ENCODE data around the gene ELOVL4.

ELOVL4 gene

DNA sequence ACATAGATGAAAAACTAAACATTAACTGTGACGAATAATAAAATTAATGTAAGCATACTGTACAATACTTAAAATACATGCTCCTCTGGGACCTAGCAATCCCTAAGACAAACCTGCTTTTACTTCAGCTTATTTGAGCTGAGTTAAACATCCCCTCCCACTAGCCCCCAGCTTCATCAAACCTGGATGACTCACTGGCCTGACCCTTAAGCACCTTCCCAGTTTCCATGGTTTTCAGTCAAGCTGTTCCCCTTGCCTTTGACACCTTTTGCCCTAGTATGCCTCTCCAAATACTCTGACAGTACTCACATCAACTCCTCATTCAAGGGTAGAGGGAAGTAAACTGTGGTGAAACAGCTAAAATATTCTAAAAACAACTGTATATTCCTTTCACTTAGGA is 4.2 kb downstream of the ELOVL4 start:
- H3K4me1 Mint-ChIP-seq: peaks cover 14% of the 10 kb centered on the region
- peaks cover 66% of the 10 kb centered on the region for H3K27me3 Mint-ChIP-seq
- no peak overlapping the region for H3K27ac Mint-ChIP-seq
- H3K4me3 Mint-ChIP-seq: no peak overlapping the region
- H3K9me3 Mint-ChIP-seq: no peaks in the 10 kb centered on the region
- no peaks in the 10 kb centered on the region for H3K36me3 Mint-ChIP-seq
- ATAC-seq: no peak

DNA sequence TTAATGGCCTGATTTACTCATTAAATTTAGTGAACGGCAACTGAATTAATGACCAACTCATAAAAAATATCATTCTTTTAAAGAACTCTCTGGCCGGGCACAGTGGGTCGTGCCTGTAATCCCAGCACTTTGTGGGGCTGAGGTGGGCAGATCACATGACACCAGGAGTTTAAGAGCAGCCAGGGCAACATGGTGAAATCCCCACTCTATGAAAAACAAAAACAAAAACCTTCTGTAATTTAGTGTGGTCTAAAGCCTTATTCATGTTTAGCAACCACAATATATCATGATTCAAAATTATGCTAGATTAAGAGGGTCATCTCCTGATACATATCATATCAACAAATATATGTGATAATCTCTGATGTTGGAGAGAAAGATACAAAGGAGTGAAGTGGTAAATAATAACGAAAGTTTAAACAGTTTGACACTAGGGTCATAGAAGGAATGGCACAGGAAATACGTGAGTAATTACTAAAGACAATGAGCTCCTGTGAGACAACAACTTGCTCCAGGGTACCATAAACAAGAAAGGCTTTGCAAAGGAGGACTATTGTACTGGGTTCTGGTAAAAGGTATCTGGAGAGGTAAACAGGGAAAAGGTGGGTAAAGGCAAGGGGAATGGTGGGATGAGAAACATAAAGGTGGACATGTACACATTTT is 5.7 kb downstream of the ELOVL4 start:
- Mint-ChIP-seq H3K4me1 (peaks cover 10% of the 10 kb centered on the region), H3K4me3 (no peak overlapping the region), H3K36me3 (no peaks in the 10 kb centered on the region), H3K27ac (no peak overlapping the region), H3K27me3 (peaks cover 53% of the 10 kb centered on the region), H3K9me3 (no peaks in the 10 kb centered on the region)
- ATAC-seq: no peak

DNA sequence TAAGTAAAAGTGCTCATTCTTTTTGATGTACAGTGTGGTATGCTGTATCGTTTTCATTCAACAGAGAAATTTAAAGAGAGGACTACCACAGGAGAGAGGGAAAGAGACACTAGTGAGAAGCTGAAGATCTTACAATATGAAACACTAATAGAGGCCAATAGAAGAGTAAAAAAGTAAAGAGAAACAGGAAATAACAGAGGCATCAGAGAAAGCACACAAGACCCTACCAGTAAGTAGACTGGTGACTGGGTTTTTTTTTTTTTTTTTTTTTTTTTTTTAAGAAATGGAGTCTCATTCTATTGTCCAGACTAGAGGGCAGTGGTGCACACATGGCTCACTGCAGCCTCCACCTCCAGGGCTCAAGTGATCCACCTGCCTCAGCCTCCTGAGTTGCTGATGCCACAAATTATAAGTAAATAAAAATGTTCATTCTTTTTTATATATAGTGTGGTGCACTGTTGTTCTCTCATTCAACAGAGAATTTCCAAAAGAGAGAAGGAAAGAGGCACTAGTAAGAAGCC is 18.8 kb downstream of the ELOVL4 start:
- Mint-ChIP-seq H3K9me3 (no peaks in the 10 kb centered on the region), H3K27me3 (peaks cover 9% of the 10 kb centered on the region), H3K27ac (no peak overlapping the region), H3K4me3 (no peak overlapping the region), H3K4me1 (no peaks in the 10 kb centered on the region), H3K36me3 (no peaks in the 10 kb centered on the region)
- ATAC-seq: no peak

DNA sequence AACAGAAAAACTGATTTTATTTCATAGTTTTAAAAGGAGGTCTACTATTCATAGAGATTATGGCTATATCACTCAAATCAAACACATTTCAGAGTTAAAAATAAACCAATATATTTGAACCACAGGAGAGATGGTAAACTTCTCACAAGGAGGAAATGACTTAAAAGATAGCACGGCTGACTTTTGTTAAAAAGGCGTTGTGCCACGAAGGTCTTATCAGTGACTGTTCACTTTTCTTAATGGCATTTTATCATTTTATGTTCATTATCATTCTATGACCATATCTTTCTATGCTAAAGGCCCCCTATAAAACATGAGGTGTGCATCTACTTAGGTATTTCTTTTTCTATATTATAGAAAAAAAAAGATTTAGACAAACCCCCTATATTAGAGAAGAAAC is 19.6 kb downstream of the ELOVL4 start:
- Mint-ChIP-seq H3K9me3 (no peaks in the 10 kb centered on the region), H3K4me3 (no peak overlapping the region), H3K27ac (no peak overlapping the region)

DNA sequence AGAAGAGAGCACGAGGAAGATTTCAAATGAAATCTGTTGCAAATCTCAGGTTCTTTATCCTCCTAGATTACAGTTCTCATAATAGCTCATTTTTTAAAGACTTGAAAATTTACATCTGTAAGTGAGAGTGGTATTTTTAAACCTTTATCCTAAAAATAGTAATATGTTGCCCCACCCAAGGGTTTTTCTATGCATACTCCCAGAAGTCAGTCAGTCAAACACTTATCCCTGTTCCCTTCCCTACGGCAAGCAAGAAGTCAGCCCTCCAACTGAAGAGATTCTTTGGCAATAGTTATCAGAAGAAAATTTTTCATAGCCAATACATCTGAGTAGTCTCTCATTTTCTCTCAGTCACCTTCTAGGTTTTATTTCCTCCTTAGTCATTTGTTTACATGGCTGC is 24.1 kb downstream of the ELOVL4 start:
- Mint-ChIP-seq H3K27me3 (no peaks in the 10 kb centered on the region), H3K4me1 (no peaks in the 10 kb centered on the region), H3K36me3 (no peaks in the 10 kb centered on the region), H3K9me3 (no peaks in the 10 kb centered on the region), H3K4me3 (no peak overlapping the region), H3K27ac (no peak overlapping the region)
- no peak for ATAC-seq

More for the DNA sequence above, 19.6 kb downstream of the ELOVL4 start:
- no peaks in the 10 kb centered on the region for H3K4me1 Mint-ChIP-seq
- no peaks in the 10 kb centered on the region for H3K36me3 Mint-ChIP-seq
- peaks cover 5% of the 10 kb centered on the region for H3K27me3 Mint-ChIP-seq
- no peak for ATAC-seq

DNA sequence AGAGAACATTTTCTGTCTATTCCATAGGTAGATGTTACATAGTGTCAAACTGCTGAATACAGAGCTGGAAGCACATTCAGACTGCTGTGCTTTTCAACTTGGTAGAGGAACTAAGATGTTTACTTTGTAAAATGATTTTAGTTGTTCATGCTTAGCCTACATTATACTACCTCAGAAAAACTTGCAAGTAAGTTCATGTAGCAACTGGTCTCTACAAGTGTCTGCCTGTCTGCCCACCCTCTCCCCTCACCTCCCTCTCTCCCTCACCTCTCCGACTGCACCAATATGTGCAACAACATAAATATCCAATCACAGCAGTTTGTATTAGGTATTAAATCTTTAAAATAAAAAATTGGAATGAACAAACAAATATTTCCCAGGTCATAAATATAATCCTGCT is 25.3 kb downstream of the ELOVL4 start:
- Mint-ChIP-seq H3K27ac (no peak overlapping the region), H3K36me3 (no peaks in the 10 kb centered on the region), H3K9me3 (no peaks in the 10 kb centered on the region), H3K4me3 (no peak overlapping the region), H3K4me1 (no peaks in the 10 kb centered on the region), H3K27me3 (no peaks in the 10 kb centered on the region)
- no peak for ATAC-seq

DNA sequence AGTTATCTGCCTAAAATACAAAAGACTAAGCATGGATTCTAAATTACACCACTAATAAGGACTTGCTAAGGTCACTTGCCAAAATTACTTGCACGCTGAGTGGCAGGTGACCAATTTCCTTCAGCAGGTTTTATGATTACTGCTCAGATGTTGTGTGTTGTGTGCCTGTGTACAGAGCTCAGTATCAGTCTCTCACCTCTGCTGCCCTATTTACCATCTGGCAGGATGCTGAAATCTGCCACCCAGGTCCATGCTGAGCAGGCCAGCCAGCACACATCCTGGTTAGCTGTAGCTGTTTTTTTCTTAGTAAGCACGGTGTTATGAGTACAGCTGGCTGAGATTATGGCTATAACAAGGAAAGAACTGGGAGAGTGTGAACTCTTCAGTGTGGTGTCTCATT is 34.0 kb downstream of the ELOVL4 start:
- Mint-ChIP-seq H3K27me3 (peaks cover 11% of the 10 kb centered on the region), H3K27ac (no peak overlapping the region), H3K4me1 (no peaks in the 10 kb centered on the region), H3K36me3 (no peaks in the 10 kb centered on the region), H3K4me3 (no peak overlapping the region), H3K9me3 (no peaks in the 10 kb centered on the region)
- ATAC-seq: no peak

DNA sequence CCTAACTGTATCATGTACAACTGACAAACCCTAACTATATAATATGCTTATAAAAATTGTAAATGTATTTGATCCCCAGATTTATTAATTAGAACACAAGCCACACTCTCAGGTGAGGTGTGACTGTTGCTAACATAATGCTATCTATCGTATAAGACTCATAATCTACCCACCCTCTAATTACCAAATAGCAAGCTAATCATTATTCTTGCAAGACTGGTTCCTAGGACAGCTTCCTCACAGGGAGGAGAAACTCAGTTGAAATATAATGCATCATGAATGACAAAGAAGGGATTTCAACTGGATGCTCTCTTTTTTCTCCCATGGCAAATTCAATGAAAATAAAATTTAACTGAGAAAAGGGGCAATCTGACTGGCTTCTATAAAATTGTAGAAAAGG is 35.4 kb downstream of the ELOVL4 start:
- Mint-ChIP-seq H3K4me1 (no peaks in the 10 kb centered on the region), H3K27me3 (peaks cover 11% of the 10 kb centered on the region), H3K36me3 (no peaks in the 10 kb centered on the region), H3K4me3 (no peak overlapping the region), H3K9me3 (no peaks in the 10 kb centered on the region), H3K27ac (no peak overlapping the region)
- ATAC-seq: no peak

DNA sequence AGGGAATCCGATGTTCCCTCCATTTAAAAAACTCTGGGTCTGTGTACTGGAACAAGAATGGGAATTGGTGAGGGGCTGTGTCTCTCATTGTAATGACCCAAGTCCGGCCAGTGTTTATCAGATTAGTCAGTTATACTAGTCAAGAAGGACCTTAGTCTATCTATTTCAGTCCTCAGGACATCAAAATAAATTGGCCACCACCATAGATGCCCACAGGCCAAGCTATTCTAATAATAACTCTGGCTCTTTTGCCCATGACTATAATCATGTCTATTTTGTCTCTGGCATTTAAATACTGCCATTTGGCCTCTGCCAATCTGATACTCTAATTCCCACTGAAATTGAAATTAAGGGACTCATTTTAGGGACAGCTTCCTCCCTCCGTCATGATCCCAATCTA is 37.8 kb downstream of the ELOVL4 start:
- Mint-ChIP-seq H3K27ac (no peak overlapping the region), H3K9me3 (no peaks in the 10 kb centered on the region)

DNA sequence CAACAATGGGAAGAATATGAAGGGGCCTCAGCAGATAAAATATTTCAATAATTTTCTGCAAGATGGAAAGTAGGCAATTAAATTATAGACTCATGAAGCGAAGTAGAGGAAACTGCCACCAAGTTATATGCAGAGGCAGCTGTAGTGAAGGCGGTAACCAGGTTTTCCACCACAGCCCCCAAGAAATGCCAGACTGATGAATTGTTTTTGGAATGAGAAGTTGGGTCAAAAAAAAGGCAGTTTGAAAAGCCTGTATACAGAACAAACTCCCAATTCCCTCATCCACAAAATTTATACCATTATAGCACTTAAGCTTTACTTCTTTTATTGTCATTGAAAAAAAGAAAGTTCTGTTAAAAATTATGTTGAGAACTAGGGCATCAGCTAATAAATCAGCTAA is 45.3 kb downstream of the ELOVL4 start:
- ATAC-seq: no peak
- no peaks in the 10 kb centered on the region for H3K36me3 Mint-ChIP-seq

More for the DNA sequence above, 37.8 kb downstream of the ELOVL4 start:
- no peak for ATAC-seq
- Mint-ChIP-seq H3K4me3 (no peak overlapping the region), H3K4me1 (no peaks in the 10 kb centered on the region), H3K27me3 (peaks cover 11% of the 10 kb centered on the region), H3K36me3 (no peaks in the 10 kb centered on the region)

DNA sequence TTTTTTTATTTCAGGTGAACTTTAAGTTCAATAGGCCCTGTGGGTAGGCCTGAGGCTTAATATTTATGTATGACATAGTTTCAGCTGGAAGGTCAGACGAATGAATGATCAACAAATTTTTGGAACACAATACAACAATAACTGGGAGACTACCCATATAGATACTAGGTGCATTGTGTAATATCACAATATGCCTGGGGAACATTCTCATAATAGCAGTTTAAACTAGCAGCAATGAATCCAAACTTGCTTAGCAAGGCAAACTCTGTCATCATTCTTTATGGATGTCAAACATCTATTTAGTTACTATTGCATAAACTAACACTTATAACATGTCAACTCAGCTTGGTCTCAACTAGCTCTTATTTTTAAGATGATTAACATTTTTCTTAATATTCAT is 49.3 kb downstream of the ELOVL4 start:
- Mint-ChIP-seq H3K27me3 (no peaks in the 10 kb centered on the region), H3K4me3 (no peak overlapping the region)
- no peak for ATAC-seq

More for the DNA sequence above, 45.3 kb downstream of the ELOVL4 start:
- Mint-ChIP-seq H3K4me1 (no peaks in the 10 kb centered on the region), H3K27me3 (no peaks in the 10 kb centered on the region), H3K27ac (no peak overlapping the region), H3K4me3 (no peak overlapping the region), H3K9me3 (no peaks in the 10 kb centered on the region)

DNA sequence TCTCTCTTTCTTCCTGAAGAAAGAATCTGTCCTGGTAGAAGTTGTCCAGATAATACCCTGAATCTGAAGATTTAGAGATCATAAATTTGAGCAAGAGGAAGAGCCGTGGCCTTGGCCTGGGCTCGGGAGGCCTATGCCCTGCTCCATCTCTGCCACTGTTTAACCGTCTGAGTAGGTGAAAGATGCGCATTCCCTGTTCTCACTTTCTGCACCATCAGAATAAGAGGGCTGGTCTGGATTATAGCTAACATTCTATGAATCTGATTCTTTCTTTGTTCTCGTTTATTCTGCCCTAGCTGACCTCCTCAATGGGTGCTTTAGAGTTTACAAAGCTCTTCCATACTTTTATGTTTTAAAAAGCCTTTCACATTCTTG is 51.3 kb downstream of the ELOVL4 start:
- Mint-ChIP-seq H3K27me3 (no peaks in the 10 kb centered on the region), H3K4me1 (no peaks in the 10 kb centered on the region), H3K9me3 (no peaks in the 10 kb centered on the region)

More for the DNA sequence above, 49.3 kb downstream of the ELOVL4 start:
- Mint-ChIP-seq H3K36me3 (no peaks in the 10 kb centered on the region), H3K9me3 (no peaks in the 10 kb centered on the region), H3K4me1 (no peaks in the 10 kb centered on the region), H3K27ac (no peak overlapping the region)

DNA sequence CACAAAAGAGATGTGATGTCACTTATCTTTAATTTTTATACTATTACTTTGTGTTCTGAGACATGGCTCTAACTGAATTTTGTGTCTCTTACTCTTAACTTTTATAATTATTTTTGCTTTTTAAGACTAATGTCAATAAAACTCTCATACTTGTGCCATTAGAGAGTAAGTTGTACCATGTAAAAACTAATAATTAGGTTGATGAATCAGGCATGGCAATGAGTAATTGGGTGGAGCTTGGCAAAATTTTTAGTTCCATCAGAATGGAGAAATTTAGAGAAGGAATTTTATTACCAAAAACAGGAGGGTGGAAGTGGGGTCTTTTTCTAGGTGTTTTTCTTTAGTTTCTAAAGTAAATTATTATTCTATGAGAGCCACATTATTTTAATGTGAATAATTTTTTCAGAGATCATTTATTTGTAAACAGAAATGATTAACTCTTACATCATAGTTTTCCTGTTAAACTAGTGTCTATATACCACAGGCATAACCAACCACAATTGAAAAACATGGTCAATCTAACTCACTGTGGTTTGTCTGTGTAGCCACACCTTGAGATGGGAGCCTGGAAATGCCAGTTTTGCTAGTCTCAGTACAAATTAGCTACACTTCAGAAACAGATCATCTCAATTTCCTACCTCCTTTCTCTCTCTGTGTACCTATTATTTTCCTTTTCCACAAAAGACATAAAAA is 51.8 kb downstream of the ELOVL4 start:
- H3K4me1 Mint-ChIP-seq: no peaks in the 10 kb centered on the region
- H3K27me3 Mint-ChIP-seq: no peaks in the 10 kb centered on the region
- H3K4me3 Mint-ChIP-seq: no peak overlapping the region
- H3K36me3 Mint-ChIP-seq: no peaks in the 10 kb centered on the region
- peaks cover 4% of the 10 kb centered on the region for H3K9me3 Mint-ChIP-seq
- H3K27ac Mint-ChIP-seq: no peak overlapping the region
- no peak for ATAC-seq

More for the DNA sequence above, 51.3 kb downstream of the ELOVL4 start:
- H3K36me3 Mint-ChIP-seq: no peaks in the 10 kb centered on the region
- no peak overlapping the region for H3K27ac Mint-ChIP-seq
- H3K4me3 Mint-ChIP-seq: no peak overlapping the region
- ATAC-seq: peak; percentile 41

DNA sequence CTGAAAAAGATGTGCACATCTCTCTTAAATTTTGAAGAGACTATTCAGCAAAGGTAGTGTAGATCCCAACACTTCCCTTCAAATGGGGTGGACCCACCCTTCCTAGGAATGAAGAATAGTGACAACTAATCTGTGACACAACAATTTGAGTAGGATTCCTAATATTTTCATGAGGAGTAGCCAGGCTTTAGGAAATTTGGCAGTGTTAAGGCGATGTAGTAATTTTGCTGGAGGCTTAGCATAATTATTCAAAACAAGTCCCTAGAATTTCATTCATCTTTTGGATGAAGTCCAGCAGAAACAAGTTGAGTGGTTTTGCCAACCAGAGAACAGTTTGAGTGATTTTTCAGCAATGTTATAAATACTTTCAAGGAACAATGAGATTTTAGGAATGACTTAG is 52.4 kb downstream of the ELOVL4 start:
- H3K27me3 Mint-ChIP-seq: no peaks in the 10 kb centered on the region
- no peaks in the 10 kb centered on the region for H3K36me3 Mint-ChIP-seq
- peaks cover 6% of the 10 kb centered on the region for H3K9me3 Mint-ChIP-seq
- ATAC-seq: peak; percentile 27
- no peak overlapping the region for H3K4me3 Mint-ChIP-seq
- no peak overlapping the region for H3K27ac Mint-ChIP-seq
- H3K4me1 Mint-ChIP-seq: no peaks in the 10 kb centered on the region

DNA sequence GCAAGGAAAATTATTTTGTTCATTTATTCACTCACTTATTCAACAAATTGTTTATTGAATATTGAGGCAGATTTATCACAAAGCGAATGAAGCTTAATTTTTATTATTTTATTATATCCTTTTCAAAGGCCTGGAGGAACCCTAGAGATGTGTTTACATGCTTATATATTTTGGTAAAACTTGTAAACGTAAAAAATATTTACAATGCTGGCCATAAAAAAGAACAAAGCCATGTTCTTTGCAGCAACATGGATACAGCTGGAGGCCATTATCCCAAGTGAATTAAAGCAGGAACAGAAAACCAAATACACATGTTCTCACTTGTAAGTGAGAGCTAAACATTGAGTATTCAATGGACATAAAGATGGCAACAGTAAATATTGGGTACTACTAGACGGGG is 58.8 kb downstream of the ELOVL4 start:
- Mint-ChIP-seq H3K36me3 (no peaks in the 10 kb centered on the region), H3K27me3 (no peaks in the 10 kb centered on the region), H3K9me3 (peaks cover 8% of the 10 kb centered on the region), H3K4me3 (no peak overlapping the region), H3K27ac (no peak overlapping the region), H3K4me1 (no peaks in the 10 kb centered on the region)
- no peak for ATAC-seq

DNA sequence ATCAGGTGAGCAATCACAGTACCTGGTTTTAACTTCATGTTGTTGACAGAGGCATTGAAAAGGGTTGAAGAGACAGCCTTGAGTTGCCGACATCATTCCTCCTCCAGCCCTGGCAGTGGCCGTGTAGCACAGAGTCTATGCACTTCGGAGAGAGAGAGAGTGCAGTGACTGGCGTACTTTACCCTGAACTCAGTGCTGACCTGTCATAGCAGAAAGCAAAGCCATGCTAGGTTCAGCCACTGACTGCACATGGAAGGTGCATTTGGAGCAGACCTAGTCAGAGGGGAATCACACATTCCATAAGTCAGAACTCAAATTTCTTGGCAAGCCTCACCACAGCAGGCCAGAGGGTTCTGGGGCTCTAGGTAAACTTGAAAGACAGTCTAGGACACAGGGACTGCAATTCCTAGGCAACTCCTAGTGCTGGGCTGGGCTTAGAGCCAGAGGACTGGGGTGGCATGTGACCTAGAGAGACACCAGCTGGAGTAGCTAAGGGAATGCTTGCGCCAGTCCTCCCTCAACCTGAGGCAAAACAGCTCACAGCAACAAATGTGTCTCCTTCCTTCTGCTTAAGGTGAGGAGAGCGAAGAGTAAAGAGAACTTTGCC is 69.1 kb downstream of the ELOVL4 start:
- Mint-ChIP-seq H3K36me3 (no peaks in the 10 kb centered on the region), H3K27me3 (peaks cover 68% of the 10 kb centered on the region), H3K9me3 (peaks cover 6% of the 10 kb centered on the region), H3K27ac (no peak overlapping the region), H3K4me1 (no peaks in the 10 kb centered on the region), H3K4me3 (no peak overlapping the region)
- ATAC-seq: no peak
